Testis (tissue), 3 donors: ENCODE results near the gene SPACA6. TPM values are rescaled to one million over a fixed set of nuclear protein-coding genes. Genes with fewer than 3 reads are reported as not detected.

Source experiments
- DNase-seq: peaks from one replicate; pipeline ENCODE4 v3.0.0-alpha.2; 2019
- H3K27ac ChIP-seq, 2 donors: fragments of 200-600 bp; sonication (generic); one replicate each; pipeline ENCODE4 v1.5.1; 2019
- H3K27me3 ChIP-seq: fragments of 200-600 bp; sonication (generic); one replicate; pipeline ENCODE4 v1.5.1; 2019
- H3K36me3 ChIP-seq: fragments of 200-600 bp; sonication (generic); one replicate; pipeline ENCODE4 v1.5.1; 2017; ENCODE audit warnings: low read depth; ENCODE audit errors: missing control alignments
- H3K4me1 ChIP-seq: fragments of 200-600 bp; sonication (generic); one replicate; pipeline ENCODE4 v1.5.1; 2019
- H3K4me3 ChIP-seq, 2 donors: fragments of 200-600 bp; sonication (generic); one replicate each; pipeline ENCODE4 v1.5.1; 2017 to 2019
- H3K9me3 ChIP-seq: fragments of 200-600 bp; sonication (generic); one replicate; pipeline ENCODE4 v1.5.1; 2017
- POLR2A ChIP-seq: fragments of 450-650 bp; IDR thresholded peaks from one replicate; pipeline ENCODE4 v1.6.1; 2017; ENCODE audit warnings: antibody characterized with exemption, mild to moderate bottlenecking, moderate library complexity
- WGBS, 2 donors: methylation state at CpG; one replicate each; pipeline ENCODE4 v1.1.5; 2018; 5-methylcytosine and 5-hydroxymethylcytosine counted together
- intact Hi-C: fragments of 100-400 bp; cut with DNase I; formaldehyde crosslinking; loops from one replicate; pipeline ENCODE4 v1.15.1; 2023; ENCODE audit warnings: low total_unique reads
- polyA plus RNA-seq: library from polyadenylated mRNA; stranded (reverse); fragments of 350-450 nt; fragmentation: Illumina TruSeq; extraction: RNeasy Lipid Tissue Mini Kit (QIAGEN cat#74804); gene quantifications from one replicate; pipeline ENCODE4 v1.2.3, GENCODE V29; 2014; ENCODE audit warnings: low read depth, low replicate concordance; ENCODE audit not compliant: insufficient read depth
- total RNA-seq, 2 donors: library from RNA; depleted of rRNA; stranded (reverse); fragments of >200 nt; gene quantifications; one replicate each; pipeline ENCODE4 v1.2.3, GENCODE V29; 2016
- TF ChIP-seq, protein P1 (sequence below), 3 experiments: fragments of 450-650 bp in 2 of 3; fragments of 200-600 bp in 1 of 3; sonication (generic) in 1 of 3; IDR thresholded peaks; one replicate each; pipeline ENCODE4 v1.5.1; 2016 to 2019; ENCODE audit warnings: antibody characterized with exemption in 3 of 3, mild to moderate bottlenecking in 2 of 3, moderate library complexity in 1 of 3

SPACA6 gene
- total and polyA plus RNA-seq, 3 donors from 2014 or later = 19.8 to 106 (median 37.8) TPM

DNA sequence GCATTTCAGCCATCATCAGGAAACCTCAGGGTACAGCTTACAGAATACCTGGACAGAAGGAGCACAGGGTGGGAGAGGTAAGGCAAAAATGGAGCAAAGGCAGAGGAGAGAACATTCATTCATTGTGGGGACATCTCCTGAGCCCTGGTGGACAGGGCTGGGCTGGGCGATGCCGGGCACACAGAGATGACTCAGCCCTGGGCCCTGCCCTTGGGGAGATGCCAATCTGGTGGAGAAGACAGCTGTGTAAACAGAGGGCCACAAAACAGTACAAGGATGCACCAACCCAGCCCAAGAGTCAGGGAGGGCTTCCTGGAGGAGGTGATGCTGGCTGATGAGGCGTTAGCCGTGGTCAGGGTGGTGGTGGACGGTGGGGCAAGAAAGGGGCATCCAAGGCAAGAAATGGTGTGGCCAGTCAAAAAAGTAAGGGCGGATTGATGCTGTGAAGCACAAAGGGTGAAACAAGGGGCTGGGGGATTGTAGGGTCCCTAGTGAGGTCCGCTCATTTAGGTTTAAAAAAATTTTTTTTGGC is 34.3 kb downstream of the SPACA6 start:
- Histone ChIP-seq H3K27ac (no peak overlapping the region), H3K9me3 (no peaks in the 10 kb centered on the region), H3K4me3 (no peak overlapping the region), H3K27me3 (no peaks in the 10 kb centered on the region), H3K4me1 (no peaks in the 10 kb centered on the region), H3K36me3 (no peaks in the 10 kb centered on the region)
- intact Hi-C loops = no loop called here
- WGBS, 2 donors = 77 to 87% methylated on average over 7 of the region's 7 CpGs
- DNase-seq = no peak
- TF ChIP-seq POLR2A = no peak
- TF ChIP-seq, protein P1, sequence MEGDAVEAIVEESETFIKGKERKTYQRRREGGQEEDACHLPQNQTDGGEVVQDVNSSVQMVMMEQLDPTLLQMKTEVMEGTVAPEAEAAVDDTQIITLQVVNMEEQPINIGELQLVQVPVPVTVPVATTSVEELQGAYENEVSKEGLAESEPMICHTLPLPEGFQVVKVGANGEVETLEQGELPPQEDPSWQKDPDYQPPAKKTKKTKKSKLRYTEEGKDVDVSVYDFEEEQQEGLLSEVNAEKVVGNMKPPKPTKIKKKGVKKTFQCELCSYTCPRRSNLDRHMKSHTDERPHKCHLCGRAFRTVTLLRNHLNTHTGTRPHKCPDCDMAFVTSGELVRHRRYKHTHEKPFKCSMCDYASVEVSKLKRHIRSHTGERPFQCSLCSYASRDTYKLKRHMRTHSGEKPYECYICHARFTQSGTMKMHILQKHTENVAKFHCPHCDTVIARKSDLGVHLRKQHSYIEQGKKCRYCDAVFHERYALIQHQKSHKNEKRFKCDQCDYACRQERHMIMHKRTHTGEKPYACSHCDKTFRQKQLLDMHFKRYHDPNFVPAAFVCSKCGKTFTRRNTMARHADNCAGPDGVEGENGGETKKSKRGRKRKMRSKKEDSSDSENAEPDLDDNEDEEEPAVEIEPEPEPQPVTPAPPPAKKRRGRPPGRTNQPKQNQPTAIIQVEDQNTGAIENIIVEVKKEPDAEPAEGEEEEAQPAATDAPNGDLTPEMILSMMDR (IDR thresholded peaks at IDR 0.05) = no peak

DNA sequence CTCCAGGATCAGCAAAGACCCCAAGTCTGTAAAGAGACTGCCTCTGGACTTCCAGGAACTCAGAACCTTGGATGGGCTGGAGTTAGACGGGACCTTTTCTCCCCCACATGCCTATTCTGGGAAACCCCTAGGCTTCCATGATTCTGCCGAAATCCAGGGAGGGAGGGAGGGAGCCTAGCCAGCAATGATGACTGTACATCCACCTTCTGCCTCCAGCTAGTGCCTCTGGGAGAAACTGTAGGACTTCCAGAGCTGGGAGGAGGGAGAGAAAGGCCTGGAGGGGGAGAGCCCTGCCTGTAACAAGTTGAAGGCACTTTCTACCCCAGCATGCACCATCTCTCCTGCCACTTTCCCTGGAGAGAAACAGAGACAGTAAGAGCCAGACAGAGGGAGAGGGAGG is 36.7 kb downstream of the SPACA6 start:
- Histone ChIP-seq H3K36me3 (no peaks in the 10 kb centered on the region), H3K27me3 (no peaks in the 10 kb centered on the region), H3K4me3 (no peak overlapping the region), H3K4me1 (no peaks in the 10 kb centered on the region), H3K9me3 (no peaks in the 10 kb centered on the region), H3K27ac (no peak overlapping the region)
- WGBS, 2 donors = 54 to 67% methylated on average over 2 of the region's 2 CpGs
- intact Hi-C loops = no loop called here
- TF ChIP-seq, protein P1 (IDR thresholded peaks at IDR 0.05) = no peak
- no peak for TF ChIP-seq POLR2A
- no peak for DNase-seq

DNA sequence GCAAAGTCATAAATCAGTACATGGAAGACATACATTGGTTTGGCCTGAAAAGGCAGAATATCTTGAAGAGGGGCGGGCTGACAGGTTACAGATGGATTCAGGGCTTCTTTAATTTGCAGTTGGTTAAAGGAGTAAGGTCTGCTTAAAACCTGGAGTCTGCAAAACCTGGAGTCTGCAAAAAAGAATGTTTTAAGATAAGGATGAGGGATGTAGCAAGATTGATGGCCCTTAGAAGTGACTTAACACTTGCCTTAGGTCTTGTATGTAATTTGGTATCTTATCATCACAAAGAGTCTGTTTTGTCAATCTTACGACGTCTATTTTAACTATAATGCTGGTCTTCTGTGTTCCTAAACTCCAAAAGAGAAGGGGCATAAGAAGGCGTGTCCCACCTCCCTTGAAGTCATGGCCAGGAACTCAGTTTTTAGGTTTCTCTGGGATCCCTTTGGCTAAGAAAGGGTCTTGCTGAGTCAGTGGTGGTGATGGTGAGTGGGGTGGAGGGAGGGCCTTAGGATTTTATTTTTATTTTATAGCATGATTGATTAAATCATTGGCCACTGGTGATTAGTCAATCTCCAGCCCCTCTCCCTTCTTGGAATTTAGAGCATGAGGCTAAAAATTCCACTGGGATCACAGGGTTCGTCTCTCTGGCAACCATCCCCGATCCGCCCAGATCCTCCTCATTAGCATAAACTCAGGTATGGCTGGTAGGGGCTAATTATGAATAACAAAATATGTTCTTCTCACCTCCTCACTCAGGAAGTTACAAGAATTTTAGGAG is 40.8 kb downstream of the SPACA6 start:
- intact Hi-C loops = no loop called here
- WGBS, 2 donors = 58 to 66% methylated on average over 7 of the region's 7 CpGs
- TF ChIP-seq, protein P1 (IDR thresholded peaks at IDR 0.05) = no peak
- Histone ChIP-seq H3K27ac (no peak overlapping the region), H3K4me1 (no peaks in the 10 kb centered on the region), H3K4me3 (no peak overlapping the region), H3K9me3 (no peaks in the 10 kb centered on the region), H3K27me3 (no peaks in the 10 kb centered on the region), H3K36me3 (no peaks in the 10 kb centered on the region)
- no peak for DNase-seq

DNA sequence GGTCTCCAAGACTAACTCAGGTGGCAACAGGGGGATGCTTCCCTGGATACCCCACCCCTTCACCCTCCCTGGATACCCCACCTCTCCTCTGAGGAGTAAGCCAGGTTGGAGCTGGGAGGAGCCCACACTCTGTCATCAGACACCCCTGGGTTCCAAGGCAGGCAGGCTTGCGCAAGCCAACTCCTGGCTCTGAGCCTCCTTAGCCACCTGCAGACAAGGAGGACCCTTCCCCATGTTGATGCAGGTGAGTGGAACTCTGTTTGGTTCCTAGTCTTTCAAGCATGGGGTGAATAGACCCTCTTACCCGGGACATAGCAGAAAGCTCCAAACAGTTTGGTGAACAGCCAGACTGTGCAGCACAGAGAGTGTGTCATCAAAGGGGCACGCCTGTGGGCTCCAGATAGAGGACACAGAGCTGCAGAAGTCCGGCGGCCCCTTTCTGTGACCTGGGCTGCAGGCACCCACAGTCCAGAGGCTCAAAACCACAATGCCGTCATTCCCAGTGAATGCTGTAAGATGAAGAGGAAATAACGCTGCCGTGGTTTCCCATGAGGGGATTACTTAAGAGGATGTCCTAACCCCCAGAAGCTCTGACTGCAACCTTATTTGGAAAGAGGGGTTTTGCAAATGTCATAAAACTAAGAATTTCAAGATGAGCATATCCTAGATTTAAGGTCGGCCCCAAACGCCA is 42.8 kb downstream of the SPACA6 start:
- Histone ChIP-seq H3K4me1 (no peaks in the 10 kb centered on the region), H3K9me3 (no peaks in the 10 kb centered on the region), H3K27ac (no peak overlapping the region), H3K27me3 (no peaks in the 10 kb centered on the region), H3K36me3 (no peaks in the 10 kb centered on the region), H3K4me3 (no peak overlapping the region)
- TF ChIP-seq, protein P1 (IDR thresholded peaks at IDR 0.05) = no peak
- TF ChIP-seq POLR2A = no peak
- peak; percentile 56 for DNase-seq
- intact Hi-C loops = no loop called here
- WGBS, 2 donors = 79 to 83% methylated on average over 10 of the region's 10 CpGs
